Activated B cell treated with CpG ODN at 0.5 μM for 24 hours (primary cell): ENCODE results near the gene RMDN3. TPM values are rescaled to one million over a fixed set of nuclear protein-coding genes. Genes with fewer than 3 reads are reported as not detected.

ENCODE experiments used
- ATAC-seq: fragments of 200-7000 bp; cut with Tn5 transposase; one replicate; pipeline ENCODE4 v1.10.0; 2021; ENCODE audit warnings: low read depth, mild to moderate bottlenecking, moderate library complexity
- CTCF ChIA-PET: fragments of 350-600 bp; sonication (Branson Sonifier 250); formaldehyde crosslinking; loops from one replicate; lab custom pipeline; 2021; ENCODE audit warnings: antibody characterized with exemption; lab: Charles Lee
- POLR2A ChIA-PET: fragments of 350-600 bp; sonication (Branson Sonifier 250); formaldehyde crosslinking; loops from one replicate; lab custom pipeline; 2021; ENCODE audit warnings: antibody characterized with exemption; lab: Charles Lee
- DNase-seq: peaks from one replicate; pipeline ENCODE4 v3.0.0; 2022
- H3K27ac Mint-ChIP-seq: one replicate; pipeline ENCODE4 v1.8.0; 2020; ENCODE audit warnings: mixed read lengths
- H3K27me3 Mint-ChIP-seq: one replicate; pipeline ENCODE4 v1.8.0; 2021; ENCODE audit warnings: mixed read lengths
- H3K36me3 Mint-ChIP-seq: one replicate; pipeline ENCODE4 v1.8.0; 2021; ENCODE audit warnings: low read depth, mixed read lengths
- H3K4me1 Mint-ChIP-seq: one replicate; pipeline ENCODE4 v1.8.0; 2021; ENCODE audit warnings: mixed read lengths
- H3K4me3 Mint-ChIP-seq: one replicate; pipeline ENCODE4 v1.8.0; 2020; ENCODE audit warnings: mild to moderate bottlenecking, mixed read lengths
- H3K9me3 Mint-ChIP-seq: one replicate; pipeline ENCODE4 v1.8.0; 2020; ENCODE audit warnings: mixed read lengths
- intact Hi-C: fragments of 100-400 bp; cut with micrococcal nuclease; formaldehyde crosslinking; loops from one replicate; pipeline ENCODE4 v1.15.1; 2024
- total RNA-seq: library from RNA; stranded (reverse); gene quantifications from 2 replicates; pipeline ENCODE4 v1.2.3, GENCODE V29; 2022
- TF ChIP-seq, protein P1 (sequence below): fragments of 200-600 bp; IDR thresholded peaks from one replicate; pipeline ENCODE4 v1.8.0; 2022; ENCODE audit warnings: antibody characterized with exemption, mild to moderate bottlenecking

The RMDN3 gene
- total RNA-seq, 1 donor from 2014 or later: 25.6 TPM

- DNase-seq (no peak), ATAC-seq (no peak)
- POLR2A ChIA-PET: no interaction called here
- H3K36me3 Mint-ChIP-seq: peaks cover 11% of the 10 kb centered on the region
- no peaks in the 10 kb centered on the region for H3K9me3 Mint-ChIP-seq
- intact Hi-C loops: loop anchor here (10.0 kb wide), 1 partner anchor 420 kb away; no protein-coding TSS in a partner anchor
- CTCF ChIA-PET: interaction anchor here (0.7 to 4.7 kb wide), 6 partner anchors 28 to 266 kb away, joined by 3 to 48 read pairs (median 4); no protein-coding TSS in a partner anchor
- H3K4me1 Mint-ChIP-seq: peaks cover 16% of the 10 kb centered on the region
- H3K27ac Mint-ChIP-seq: no peak overlapping the region
- TF ChIP-seq, protein P1, sequence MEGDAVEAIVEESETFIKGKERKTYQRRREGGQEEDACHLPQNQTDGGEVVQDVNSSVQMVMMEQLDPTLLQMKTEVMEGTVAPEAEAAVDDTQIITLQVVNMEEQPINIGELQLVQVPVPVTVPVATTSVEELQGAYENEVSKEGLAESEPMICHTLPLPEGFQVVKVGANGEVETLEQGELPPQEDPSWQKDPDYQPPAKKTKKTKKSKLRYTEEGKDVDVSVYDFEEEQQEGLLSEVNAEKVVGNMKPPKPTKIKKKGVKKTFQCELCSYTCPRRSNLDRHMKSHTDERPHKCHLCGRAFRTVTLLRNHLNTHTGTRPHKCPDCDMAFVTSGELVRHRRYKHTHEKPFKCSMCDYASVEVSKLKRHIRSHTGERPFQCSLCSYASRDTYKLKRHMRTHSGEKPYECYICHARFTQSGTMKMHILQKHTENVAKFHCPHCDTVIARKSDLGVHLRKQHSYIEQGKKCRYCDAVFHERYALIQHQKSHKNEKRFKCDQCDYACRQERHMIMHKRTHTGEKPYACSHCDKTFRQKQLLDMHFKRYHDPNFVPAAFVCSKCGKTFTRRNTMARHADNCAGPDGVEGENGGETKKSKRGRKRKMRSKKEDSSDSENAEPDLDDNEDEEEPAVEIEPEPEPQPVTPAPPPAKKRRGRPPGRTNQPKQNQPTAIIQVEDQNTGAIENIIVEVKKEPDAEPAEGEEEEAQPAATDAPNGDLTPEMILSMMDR: no peak
- no peaks in the 10 kb centered on the region for H3K27me3 Mint-ChIP-seq
- no peak overlapping the region for H3K4me3 Mint-ChIP-seq
Measured at GRCh38 chr15:40785164-40785563, 30.1 kb upstream of the RMDN3 start.

DNA sequence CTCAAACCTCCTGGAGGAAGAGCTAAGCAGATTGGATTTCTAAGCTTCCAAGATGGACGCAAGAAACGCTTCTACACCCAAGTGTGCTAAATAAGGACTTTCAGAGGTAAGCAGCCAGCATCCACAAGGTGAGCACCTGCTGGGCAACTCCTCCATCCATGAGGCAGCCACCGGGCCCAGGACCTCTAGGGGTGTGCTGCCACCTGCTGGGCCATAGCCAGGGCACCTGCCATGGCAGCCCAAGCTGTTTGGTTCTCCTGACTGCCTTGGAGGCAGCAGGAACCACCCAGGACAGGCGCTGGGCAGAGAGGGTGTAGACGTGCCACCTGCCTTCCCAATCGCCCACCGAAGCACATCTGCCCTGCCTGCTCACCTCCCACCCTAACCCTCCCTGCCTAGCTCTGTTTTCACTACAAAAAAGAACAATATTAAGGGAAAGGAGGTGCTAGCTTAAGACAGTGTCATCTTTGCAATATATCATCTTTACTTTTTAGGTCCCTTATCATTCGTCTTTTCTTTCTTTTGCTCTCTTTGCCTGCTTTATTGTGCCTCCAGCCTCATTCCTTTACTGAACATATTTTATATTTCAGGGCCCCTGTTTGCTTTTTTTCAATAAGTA lies 27.7 kb upstream of the RMDN3 start:
- Mint-ChIP-seq H3K9me3 (no peaks in the 10 kb centered on the region), H3K4me3 (no peak overlapping the region), H3K36me3 (peaks cover 15% of the 10 kb centered on the region), H3K27me3 (no peaks in the 10 kb centered on the region), H3K4me1 (peaks cover 12% of the 10 kb centered on the region), H3K27ac (peak overlapping the region; percentile 18)
- TF ChIP-seq, protein P1: no peak
- POLR2A ChIA-PET: interaction anchor here (0.5 to 1.4 kb wide), 8 partner anchors 13 to 215 kb away, joined by 3 to 13 read pairs (median 6); partner anchors contain the start of genes C15orf62, GCHFR, RAD51 and VPS18
- DNase-seq (peak; percentile 76), ATAC-seq (peak; percentile 100)
- intact Hi-C loops: loop anchor here (1.0 to 10.0 kb wide), 11 partner anchors 13 to 418 kb away; partner anchors contain the start of genes BAHD1, C15orf62, RAD51 and RMDN3
- CTCF ChIA-PET: interaction anchor here (0.7 to 4.7 kb wide), 29 partner anchors 8 to 263 kb away, joined by 3 to 81 read pairs (median 5); partner anchors contain the start of genes C15orf62, CCDC32, RAD51 and RPUSD2

DNA sequence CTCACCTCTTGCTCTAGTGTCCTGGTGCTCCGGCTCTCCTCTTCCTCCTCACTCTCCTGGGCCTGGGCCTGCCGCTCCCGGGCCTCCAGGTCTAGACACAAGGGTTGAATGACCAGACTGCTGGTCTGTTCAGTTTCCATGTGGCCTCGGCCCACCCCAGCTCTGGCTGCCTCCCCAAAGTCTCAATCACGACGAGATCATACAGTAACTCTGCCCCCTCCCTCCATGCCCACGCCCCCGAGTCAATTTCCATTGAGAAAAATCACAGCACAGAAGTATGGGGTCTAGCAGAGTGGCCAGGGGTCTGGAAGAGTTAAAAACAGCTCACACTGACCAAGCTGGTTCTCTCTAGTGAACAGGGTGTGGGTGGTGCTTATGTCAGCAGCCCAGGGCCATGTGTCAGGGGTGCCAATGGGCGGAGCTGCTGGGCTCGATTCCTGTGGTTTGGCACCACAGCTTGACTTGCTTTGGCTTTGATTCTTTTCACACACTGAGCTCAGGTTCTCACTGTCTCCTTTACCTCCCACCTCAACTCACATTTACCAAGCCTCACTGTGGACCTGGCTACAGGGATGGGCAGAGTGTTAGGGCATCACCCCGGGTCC lies 21.6 kb upstream of the RMDN3 start:
- ChIA-PET POLR2A (interaction anchor here (0.6 to 2.4 kb wide), 3 partner anchors 13 to 82 kb away, joined by 3 to 7 read pairs (median 3); partner anchors contain the start of genes GCHFR and RAD51), CTCF (interaction anchor here (1.1 to 1.4 kb wide), 2 partner anchors 29 to 187 kb away, joined by 3 read pairs; no protein-coding TSS in a partner anchor)
- Mint-ChIP-seq H3K27me3 (no peaks in the 10 kb centered on the region), H3K9me3 (no peaks in the 10 kb centered on the region), H3K27ac (no peak overlapping the region), H3K4me3 (no peak overlapping the region), H3K4me1 (peaks cover 12% of the 10 kb centered on the region), H3K36me3 (peaks cover 56% of the 10 kb centered on the region)
- TF ChIP-seq, protein P1: no peak
- ATAC-seq (no peak), DNase-seq (no peak)
- intact Hi-C loops: no loop called here

DNA sequence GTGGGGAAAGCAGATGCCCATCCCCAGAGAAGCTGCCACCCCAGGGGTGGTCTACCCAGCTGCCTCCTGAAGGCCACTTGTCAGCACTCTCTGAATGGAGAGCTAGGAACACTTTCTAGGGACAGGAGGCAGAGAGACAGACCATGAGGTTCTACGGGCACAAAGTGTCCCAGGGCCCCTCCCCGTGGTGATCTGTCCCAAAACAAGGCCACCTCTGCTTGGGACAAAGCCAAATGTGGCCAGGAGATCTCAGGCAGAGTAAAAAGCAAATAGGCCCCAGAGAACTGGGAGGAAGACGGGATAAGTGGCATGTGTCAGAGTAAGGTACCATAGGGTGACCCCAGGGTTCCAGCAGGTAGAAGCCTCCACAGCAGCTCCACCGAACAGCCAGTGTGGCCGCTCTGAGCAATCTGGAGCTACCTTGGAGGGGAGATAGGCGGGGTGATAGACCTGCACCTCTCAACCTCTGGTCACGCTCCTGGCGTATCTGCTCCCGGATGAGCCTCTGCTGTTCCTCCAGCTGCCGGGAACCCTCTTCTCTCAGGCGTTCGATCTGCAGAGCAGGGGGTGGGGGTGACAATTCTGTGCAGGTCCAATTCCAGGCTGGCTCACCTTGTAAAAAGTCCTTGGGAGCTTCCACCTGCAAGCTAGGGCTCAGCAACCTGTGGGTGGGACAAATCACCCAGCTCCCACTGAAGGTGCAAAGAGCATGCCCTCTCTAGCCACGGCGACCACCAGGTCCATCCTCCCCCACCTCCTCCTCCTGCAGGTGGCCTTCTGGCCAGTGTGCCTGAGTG lies 20.9 kb upstream of the RMDN3 start:
- DNase-seq (no peak), ATAC-seq (no peak)
- intact Hi-C loops: no loop called here
- Mint-ChIP-seq H3K27me3 (no peaks in the 10 kb centered on the region), H3K9me3 (no peaks in the 10 kb centered on the region), H3K4me3 (no peak overlapping the region), H3K4me1 (peaks cover 19% of the 10 kb centered on the region), H3K36me3 (peaks cover 56% of the 10 kb centered on the region), H3K27ac (no peak overlapping the region)
- TF ChIP-seq, protein P1: no peak
- ChIA-PET POLR2A (interaction anchor here (0.5 to 2.4 kb wide), 4 partner anchors 12 to 123 kb away, joined by 3 to 7 read pairs (median 4); partner anchors contain the start of genes GCHFR and RAD51), CTCF (interaction anchor here (1.4 kb wide), 1 partner anchor 28 kb away, joined by 3 read pairs; no protein-coding TSS in a partner anchor)
